Astrocyte (in vitro differentiated cells and primary cell): Measurements from ENCODE around the gene DNAH6.

Experiments
- CTCF ChIP-seq: IDR thresholded peaks from 2 replicates; pipeline ENCODE4 v1.5.1; 2011; ENCODE audit warnings: low read depth, mild to moderate bottlenecking, inconsistent platforms, low read length, moderate library complexity; ENCODE audit not compliant: insufficient read depth
- EZH2 ChIP-seq: IDR thresholded peaks from 2 replicates; pipeline ENCODE4 v1.6.1; 2012; ENCODE audit warnings: mild to moderate bottlenecking, low read length, inconsistent platforms; ENCODE audit not compliant: insufficient read depth

- no peak for TF ChIP-seq CTCF
- TF ChIP-seq EZH2: no peak
Measured at GRCh38 chr2:84472856-84473565, 43.3 kb upstream of the DNAH6 start.
